GM08714 (cell line): ENCODE results near the gene FXYD1.
"Not testable (repeated sequence)": the region's sequence is repeated elsewhere in the genome, so short reads cannot be mapped to it uniquely, and the experiment has no call there.

Experiments used
- H3K4me3 ChIP-seq: fragments of 200-500 bp; sonication (Bioruptor generic); 2 replicates; pipeline ENCODE4 v1.5.1; 2014; ENCODE audit warnings: mild to moderate bottlenecking, low read length, inconsistent platforms
- ZNF274 ChIP-seq: IDR thresholded peaks from 2 replicates; pipeline ENCODE4 v1.6.1; 2012; ENCODE audit warnings: mild to moderate bottlenecking, low read depth, low read length

The FXYD1 gene

DNA sequence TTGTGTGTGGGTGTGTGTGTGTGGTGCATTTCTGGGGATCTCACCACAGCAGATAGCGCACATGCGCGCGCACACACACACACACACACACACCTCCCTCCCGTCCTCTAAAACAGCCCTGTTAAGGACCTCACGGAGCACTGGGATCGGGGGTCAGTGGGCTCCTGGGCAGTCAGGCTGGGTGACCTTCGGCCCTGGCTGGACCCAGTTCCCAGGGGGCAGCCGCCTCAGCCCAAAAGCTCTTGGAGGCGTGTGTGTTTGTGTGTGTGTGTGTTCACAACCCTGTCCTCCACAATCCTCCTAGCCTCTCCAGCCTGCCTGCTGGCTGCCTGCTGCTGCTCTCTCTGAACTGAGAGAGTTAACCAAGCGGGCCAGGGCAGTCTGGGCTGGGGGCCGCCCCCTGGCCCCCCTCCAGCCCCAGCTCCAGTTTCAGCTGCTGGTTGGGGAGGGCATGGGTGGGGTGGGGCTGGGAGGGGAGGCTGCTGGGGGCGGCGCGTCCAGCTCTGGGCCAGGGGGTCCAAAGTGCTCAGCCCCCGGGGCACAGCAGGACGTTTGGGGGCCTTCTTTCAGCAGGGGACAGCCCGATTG, at the start of gene FXYD1:
Gene FXYD1, plus strand, starts transcription at position 520 of the 588 bp plus-strand sequence. CDS start 1,256 bp downstream, outside the sequence.
- H3K4me3 ChIP-seq = no peak within 1 kb of the TSS

DNA sequence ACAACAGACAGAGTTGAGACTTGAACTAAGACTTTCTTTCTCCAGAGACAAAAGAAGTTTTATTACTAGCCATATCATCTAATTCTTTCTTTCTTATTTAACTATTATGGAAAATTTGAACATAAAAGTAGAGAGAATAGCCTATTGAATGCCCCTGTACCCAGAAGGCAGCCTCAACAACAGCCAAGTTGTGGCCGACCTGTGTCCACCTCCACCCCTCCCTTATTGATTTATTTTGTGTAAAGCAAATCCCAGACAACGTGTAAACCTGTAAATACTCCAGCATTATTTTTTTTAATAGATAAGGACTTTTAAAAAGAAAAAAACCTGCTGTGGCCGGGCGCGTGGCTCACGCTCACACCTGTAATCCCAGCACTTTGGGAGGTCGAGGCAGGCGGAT, 49.1 kb upstream of the FXYD1 start:
- no peak overlapping the region for H3K4me3 ChIP-seq
- no peak for TF ChIP-seq ZNF274

More for the DNA sequence above, at the start of gene FXYD1:
- TF ChIP-seq ZNF274 = no peak

DNA sequence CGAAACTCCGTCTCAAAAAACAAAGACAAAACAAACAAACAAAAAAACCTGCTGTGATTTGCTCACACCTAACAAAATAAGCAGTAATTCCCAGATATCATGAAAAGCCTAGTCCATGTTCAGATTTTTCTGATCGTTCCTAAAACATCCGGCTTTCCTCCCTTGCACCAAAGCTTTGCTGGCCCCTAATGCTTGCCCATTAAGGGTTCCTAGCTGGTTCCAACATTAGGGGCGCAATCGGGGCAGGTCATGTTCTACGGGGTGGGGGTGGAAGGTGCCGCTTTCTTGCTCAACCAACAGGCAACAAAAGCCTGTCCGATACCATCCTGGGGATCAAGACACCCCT, 48.5 kb upstream of the FXYD1 start:
- TF ChIP-seq ZNF274 = no peak
- no peak overlapping the region for H3K4me3 ChIP-seq

DNA sequence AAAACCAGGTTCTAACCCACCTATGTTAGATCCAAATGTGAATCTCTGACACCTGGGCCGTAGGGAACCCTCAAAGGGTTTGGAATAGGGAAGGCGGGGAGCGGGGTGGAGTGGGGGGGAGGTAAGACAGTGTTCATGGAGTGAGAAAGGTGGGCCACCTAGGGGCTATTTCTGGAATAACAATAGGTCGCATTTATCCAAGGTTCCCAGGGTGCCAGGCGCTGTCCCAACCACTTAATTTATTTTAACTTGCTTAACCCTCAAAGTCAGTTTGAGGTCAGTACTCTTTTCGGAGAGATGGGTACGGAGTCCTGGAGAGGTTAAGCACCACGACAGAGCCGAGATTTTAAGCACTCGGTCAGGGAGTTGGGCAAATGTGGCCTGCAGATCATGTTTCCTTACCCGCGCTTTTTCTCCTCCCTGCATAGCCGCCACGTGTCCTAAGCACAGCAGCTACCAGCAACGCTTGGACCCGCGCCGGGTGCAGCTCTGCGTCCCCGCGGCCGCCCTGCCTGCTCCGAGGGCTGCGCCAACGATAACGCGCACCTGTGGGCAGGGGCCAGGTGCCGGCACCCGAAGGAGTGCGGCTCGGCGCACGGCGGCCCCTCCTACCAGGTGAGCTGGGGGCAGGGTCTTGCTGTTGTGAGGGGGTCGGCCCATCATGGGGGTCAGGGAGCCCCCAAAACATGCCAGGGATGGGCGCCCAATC, 48.0 kb upstream of the FXYD1 start:
- no peak overlapping the region for H3K4me3 ChIP-seq
- TF ChIP-seq ZNF274 = no peak

DNA sequence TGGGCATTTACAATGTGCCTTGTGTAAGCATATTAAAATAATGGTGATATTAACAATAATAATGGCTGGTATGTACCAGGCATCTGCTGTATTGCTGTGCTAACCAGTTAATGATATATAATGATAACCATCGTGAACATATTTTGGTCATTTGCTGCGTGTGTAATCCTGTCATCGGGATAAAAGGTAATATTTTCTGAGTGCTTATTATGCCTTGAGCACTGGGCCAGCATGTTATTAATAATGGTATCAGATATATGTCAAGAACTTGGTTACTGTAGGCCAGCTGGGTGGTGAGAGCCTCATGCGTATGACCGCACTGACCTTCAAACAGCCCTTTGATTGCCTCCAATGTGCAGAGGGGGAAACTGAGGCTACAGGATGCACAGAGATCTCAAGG, 45.2 kb upstream of the FXYD1 start:
- H3K4me3 ChIP-seq = no peak overlapping the region
- no peak for TF ChIP-seq ZNF274

DNA sequence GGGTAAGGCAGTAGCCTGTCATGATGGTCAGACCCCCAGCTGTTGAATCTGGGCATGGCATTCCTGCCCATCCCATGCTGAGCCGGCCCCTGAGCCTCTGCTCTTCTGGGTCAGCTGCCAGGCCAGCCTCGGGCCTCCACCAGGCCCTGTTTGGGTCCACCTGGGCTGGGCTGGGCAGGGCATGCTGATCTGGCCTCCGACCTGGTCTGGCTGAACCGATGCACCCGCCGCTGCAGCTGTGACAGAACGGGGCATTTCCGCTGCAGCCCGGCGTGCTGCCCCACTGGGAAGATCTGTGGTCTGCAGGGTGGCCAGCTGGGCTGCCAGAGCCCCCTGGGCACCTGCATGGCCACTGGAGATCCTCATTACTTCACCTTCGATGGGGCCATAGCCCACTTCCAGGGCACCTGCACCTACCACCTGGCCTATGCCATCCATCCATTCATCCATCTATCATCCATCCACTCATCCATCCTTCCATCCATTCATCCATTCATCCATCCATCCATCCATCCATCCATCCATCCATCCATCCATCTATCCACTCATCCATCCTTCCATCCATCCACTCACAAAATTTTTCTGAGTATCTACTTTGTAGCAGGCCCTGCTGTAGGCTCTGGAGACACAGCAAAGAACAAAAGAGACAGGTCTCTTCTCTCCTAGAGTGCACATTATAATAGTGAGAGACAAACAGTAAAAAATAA, 44.5 kb upstream of the FXYD1 start:
- no peak for TF ChIP-seq ZNF274
- no peak overlapping the region for H3K4me3 ChIP-seq

DNA sequence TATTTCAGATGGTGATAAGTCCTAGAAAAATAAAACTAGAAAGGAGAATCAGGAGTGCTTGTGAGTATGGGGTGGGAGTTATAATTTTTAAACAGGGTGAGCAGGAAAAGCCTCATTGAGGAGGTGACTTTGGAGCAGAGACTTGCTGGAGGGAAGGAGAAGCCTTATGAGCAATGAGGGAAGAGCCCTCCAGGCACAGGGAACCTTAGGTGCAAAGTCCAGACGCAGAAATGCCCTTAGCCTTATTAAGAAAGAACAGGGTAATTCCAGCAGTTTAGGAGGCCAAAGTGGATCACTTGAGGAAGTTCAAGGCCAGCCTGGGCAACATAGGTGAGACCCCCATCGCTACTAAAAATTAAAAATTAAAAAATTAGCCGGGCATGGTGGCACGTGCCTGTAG, 44.0 kb upstream of the FXYD1 start:
- no peak overlapping the region for H3K4me3 ChIP-seq
- no peak for TF ChIP-seq ZNF274

DNA sequence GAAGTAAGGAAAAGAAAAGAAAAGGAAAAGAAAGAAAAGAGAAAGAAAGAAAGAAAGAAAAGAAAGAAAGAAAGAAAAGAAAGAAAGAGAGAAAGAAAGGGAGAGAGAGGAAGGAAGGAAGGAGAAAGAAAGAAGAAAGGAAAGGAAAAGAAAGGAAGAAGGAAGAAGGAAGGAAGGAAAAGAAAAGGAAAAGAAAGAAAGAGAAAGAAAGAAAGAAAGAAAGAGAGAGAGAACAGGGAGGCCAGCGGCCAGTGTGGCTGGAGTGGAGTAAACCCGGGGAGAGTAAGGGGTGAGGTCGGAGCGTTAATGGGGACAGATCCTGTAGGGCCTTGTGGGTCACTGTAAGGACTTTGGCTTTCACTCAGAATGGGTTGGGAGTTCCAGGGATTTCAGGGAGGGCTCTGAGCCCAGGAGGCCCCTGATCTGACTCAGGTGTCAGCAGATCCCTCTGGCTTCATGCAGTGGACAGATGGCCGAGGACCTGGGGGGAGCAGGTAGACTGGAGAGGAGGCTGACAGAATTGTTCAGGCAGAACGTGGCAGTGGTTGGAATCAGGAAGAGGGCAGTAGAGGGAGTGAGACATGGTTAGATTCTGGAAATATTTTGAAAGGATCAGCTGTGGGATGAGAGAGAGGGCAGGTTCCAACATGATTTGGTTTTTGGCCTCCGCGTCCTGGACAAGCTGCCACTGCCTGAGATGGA, 42.8 kb upstream of the FXYD1 start:
- H3K4me3 ChIP-seq = no peak overlapping the region
- TF ChIP-seq ZNF274 = no peak

DNA sequence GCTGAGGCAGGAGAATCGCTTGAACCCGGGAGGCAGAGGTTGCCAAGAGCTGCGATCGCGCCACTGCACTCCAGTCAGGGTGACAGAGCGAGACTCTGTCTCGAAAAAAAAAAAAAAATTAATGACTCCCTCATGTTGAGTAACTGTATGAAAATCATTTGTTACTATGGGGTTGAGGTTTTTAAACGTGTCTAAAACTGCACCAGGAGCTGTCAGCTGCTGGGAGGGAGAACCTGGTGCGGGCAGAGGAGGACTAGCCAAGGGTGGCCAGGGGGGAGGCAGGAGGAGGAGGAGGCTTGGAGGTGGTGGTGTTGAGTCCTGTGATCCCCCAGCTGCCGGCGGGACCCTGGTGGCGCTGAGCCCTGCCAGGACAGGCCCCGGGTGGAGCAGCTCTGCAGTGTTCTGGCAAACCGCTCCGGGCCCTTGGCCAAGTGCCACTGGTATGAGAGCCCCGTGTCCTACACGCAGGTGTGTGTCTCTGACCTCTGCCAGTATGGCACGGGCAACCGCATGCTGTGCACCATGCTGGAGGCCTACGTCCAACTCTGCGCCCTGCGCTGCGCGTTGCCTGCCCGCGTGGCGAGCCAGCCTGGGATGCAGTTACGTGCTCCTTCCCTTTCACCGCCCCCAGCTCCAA, 40.1 kb upstream of the FXYD1 start:
- TF ChIP-seq ZNF274 = no peak
- no peak overlapping the region for H3K4me3 ChIP-seq

DNA sequence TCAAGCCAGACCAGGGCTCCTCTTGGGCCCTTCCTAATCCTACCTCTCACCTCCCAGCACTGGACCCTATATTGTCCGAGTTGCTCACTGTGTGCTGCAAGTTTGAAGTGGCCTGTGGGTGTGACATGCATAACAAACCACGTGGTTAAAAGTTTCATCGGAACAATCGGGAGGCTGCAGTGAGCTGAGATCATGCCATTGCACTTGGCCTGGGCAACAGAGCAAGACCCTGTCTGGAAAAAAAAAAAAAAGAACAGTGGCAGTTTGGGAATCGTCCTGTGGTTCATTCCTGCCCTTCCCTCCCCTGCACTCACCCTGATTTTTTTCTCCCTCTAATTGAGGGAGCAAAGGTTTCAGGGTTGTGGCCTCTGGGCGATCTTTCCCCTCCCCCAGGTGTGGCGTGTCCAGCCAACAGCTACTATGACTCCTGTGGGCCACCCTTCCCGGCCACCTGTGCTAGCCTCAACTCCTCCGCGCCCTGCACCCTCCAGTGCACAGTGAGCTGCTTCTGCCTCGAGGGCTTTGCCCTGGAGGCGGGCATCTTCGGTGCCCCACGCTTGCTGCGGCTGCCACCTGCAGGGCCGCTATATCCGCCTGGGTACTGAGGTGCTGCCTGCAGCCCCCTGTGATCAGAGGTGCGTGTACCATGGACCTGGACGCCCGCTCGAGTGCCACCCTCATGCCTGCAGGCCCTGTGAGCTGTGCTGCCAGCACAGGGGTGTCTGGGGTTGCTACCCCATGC, 39.3 kb upstream of the FXYD1 start:
- TF ChIP-seq ZNF274 = no peak
- no peak overlapping the region for H3K4me3 ChIP-seq

DNA sequence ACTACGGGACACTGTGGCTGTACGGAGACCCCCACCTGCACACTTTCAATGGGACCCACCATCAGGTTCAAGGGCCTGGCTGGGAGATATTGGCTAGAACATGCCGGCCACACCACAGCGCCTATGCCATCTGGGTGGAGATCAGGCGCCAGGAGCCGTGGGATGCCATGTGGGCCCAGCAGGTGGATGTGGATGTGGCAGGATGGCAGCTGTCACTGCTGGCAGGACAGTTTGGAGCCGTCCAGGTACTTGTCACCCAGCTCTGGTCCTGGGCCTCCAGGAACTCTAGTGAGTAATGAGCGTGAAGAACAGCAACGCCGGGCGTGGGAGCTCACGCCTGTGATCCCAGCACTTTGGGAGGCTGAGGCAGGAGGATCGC, 38.7 kb upstream of the FXYD1 start:
- no peak for TF ChIP-seq ZNF274
- no peak overlapping the region for H3K4me3 ChIP-seq

DNA sequence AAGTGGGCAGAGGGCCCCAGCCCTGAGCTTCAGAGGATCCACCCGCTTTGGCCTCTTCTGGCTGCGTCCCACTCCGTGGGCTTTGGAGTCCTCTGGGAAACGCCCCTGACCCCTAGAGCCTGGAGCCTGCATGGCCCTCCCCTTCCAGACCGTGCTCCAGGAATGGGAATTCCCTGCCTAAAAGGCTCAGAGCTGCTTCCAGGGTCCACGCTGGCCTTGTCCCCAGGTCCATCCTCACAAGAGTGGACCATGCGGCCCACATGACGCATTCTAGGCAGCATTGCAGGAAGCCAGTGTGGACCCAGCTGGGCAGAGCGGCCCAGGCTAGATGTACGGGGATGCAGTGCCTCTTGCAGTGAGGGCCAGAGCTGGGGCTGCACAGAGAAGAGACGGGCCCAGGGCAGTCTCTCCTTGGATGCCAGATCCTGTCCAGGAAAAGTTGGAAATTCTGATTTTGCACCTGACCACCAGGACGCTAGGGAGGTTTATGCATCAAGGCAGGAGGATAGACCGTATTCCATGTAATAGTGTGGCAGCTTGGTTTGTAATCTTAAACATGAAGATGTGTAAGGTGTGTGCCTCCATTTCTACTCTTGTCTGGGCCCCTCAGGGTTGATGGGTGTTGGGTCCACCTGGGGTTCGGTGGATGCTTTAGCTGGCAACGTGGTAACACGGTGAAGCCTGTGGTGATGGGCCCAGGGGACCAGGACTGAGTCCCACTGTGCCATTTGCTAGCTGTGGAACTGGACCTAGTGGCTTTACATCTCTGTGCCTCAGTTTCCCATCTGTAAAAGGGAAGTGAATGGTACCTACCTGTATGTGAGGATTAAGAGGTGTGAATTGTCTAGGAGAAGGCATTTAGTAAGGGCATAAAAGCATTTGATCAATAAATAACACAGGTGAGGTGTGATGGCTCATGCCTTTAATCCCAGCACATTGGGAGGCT, 37.8 kb upstream of the FXYD1 start:
- TF ChIP-seq ZNF274 = no peak

DNA sequence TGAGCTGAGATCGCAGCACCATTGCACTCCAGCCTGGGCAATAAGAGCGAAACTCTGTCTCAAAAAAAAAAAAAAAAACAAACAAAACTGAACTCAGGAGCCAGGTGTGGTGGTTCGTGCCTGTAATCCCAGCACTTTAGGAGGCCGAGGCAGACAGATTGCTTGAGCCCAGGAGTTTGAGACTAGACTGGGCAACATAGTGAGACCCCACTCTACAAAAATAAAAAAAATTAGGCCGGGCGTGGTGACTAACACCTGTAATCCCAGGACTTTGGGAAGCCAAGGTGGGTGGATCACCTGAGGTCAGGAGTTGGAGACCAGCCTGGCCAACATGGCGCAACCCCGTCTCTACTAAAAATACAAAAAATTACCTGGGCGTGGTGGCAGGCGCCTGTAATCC, 36.7 kb upstream of the FXYD1 start:
- not testable (repeated sequence) for H3K4me3 ChIP-seq

More for the DNA sequence above, 37.8 kb upstream of the FXYD1 start:
- no peak overlapping the region for H3K4me3 ChIP-seq

DNA sequence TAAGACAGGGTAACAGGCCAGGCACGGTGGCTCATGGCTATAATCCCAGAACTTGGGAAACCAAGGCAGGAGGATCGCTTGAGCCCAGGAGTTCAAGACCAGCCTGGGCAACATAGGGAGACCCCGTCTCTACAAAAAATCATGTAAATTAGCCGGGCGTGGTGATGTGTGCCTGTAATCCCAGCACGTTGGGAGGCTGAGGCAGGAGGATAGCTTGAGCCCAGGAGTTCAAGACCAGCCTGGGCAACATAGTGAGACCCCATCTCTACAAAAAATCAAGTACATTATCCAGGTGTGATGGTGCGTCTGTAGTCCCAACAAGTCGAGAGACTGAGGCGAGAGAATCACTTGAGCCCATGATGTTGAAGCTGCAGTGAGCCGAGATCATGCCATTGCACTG, 35.0 kb upstream of the FXYD1 start:
- not testable (repeated sequence) for H3K4me3 ChIP-seq
